H1 (cell line): ENCODE results near the gene KRT4.

Source experiments
- ATF2 ChIP-seq: IDR thresholded peaks from 2 replicates; pipeline ENCODE4 v1.6.1; 2012; ENCODE audit warnings: low read length, inconsistent platforms
- BCL11A ChIP-seq, 2 experiments: IDR thresholded peaks; one replicate each; pipeline ENCODE4 v1.6.1; 2011; ENCODE audit warnings: low read depth in 2 of 2, low read length in 2 of 2, mild to moderate bottlenecking in 2 of 2
- CTCF ChIP-seq, 3 experiments: IDR thresholded peaks; 1 replicate in 2 of 3; 2 replicates in 1 of 3; pipeline versions ENCODE4 v1.5.1 to v1.6.1; 2011; ENCODE audit warnings: low read length in 3 of 3, mild to moderate bottlenecking in 3 of 3, inconsistent platforms in 2 of 3, low read depth in 1 of 3, moderate library complexity in 1 of 3; ENCODE audit not compliant: insufficient read depth in 1 of 3; ENCODE audit errors: control extremely low read depth in 1 of 3
- EZH2 ChIP-seq: fragments of 200-600 bp; sonication (generic); IDR thresholded peaks from 2 replicates; pipeline ENCODE4 v1.7.1; 2012; ENCODE audit warnings: low read depth, mild to moderate bottlenecking, moderate library complexity, low read length, inconsistent platforms; ENCODE audit not compliant: severe bottlenecking
- GTF2F1 ChIP-seq: IDR thresholded peaks from 2 replicates; pipeline ENCODE4 v1.6.1; 2012; ENCODE audit warnings: low read depth, low read length, improper control_type of control experiment, borderline replicate concordance
- ZNF274 ChIP-seq: IDR thresholded peaks from 2 replicates; pipeline ENCODE4 v1.7.0; 2012; ENCODE audit warnings: low read length, borderline replicate concordance; ENCODE audit errors: extremely low read depth
- TF ChIP-seq, protein P1 (sequence below): IDR thresholded peaks from 2 replicates; pipeline ENCODE4 v1.6.1; 2011; ENCODE audit warnings: low read length, improper control_type of control experiment

- TF ChIP-seq CTCF (IDR thresholded peaks at IDR 0.05; ENCODE audit: control extremely low read depth in 1 of 3, insufficient read depth in 1 of 3, low read depth in 1 of 3, low read length in 3 of 3) (no peak), GTF2F1 (no peak), EZH2 (no peak), ATF2 (no peak), ZNF274 (no peak), BCL11A (IDR thresholded peaks at IDR 0.05; ENCODE audit: low read depth in 2 of 2, low read length in 2 of 2) (no peak)
- TF ChIP-seq, protein P1, sequence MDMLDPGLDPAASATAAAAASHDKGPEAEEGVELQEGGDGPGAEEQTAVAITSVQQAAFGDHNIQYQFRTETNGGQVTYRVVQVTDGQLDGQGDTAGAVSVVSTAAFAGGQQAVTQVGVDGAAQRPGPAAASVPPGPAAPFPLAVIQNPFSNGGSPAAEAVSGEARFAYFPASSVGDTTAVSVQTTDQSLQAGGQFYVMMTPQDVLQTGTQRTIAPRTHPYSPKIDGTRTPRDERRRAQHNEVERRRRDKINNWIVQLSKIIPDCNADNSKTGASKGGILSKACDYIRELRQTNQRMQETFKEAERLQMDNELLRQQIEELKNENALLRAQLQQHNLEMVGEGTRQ, result no peak
Observed at GRCh38 chr12:52827499-52828090, 13.7 kb upstream of the KRT4 start.
